ENCODE data around the gene PFKFB4. TPM values are rescaled to one million over a fixed set of nuclear protein-coding genes. Genes with fewer than 3 reads are reported as not detected.

The PFKFB4 gene
- polyA plus RNA-seq, 1 of the 3 experiments (the other 2 are of a cell fraction) = 5.7 TPM

DNA sequence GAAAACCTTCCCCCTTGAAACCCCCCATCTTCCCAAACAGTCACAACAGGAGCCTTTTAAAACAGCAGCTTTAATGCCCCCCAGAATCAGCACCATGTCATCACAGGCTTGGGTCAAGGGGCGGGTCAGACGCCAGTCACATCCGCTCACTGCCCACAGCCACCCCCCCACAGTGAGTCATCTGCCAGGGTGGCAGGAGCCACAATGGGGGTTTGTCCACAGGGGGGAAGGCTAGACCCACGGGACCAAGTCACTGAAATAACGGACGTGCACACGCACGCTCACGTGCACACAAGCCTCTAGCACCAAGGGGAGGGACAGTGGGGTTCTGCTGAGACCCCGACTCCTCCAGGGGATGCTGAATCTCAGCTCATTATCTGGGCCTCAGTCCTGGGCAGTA lies 7.4 kb upstream of the PFKFB4 start (continued):
- TF ChIP-seq, protein P1, sequence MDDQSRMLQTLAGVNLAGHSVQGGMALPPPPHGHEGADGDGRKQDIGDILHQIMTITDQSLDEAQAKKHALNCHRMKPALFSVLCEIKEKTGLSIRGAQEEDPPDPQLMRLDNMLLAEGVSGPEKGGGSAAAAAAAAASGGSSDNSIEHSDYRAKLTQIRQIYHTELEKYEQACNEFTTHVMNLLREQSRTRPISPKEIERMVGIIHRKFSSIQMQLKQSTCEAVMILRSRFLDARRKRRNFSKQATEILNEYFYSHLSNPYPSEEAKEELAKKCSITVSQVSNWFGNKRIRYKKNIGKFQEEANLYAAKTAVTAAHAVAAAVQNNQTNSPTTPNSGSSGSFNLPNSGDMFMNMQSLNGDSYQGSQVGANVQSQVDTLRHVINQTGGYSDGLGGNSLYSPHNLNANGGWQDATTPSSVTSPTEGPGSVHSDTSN (IDR thresholded peaks at IDR 0.05) = peak; percentile 49
- TF ChIP-seq POLR2AphosphoS5 (IDR thresholded peaks at IDR 0.05; ENCODE audit: low read depth, low read length) (no peak), EP300 (IDR thresholded peaks at IDR 0.05; ENCODE audit: borderline replicate concordance in 1 of 2, low read depth in 1 of 2, low read length in 1 of 2) (no peak; a peak in 1 of 4 replicates)

DNA sequence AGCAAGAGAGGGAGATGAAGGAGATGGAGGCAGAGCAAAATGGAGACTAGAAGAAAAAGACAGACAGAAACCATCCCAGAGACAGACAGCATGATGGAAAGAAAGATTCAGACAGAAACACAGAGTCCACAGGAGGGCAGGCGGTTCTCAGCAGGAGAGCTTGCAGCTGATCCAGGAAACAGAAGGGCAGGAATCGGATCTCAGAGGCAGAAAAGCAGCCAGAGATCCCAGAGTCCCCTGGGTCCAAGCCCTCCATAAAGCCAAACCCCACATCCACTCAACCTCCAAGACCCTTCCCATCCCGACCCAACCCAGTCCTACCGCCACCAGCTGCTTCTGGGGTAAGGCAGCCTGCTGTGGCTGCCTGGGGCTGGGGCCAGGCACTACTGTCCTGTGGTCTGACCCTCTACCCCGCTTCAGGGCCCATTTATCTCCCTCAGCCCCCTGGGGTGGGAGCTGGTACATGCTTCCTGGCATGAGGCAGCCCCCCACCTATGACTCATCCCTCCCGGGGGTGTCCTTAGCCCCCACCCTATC lies 6.8 kb upstream of the PFKFB4 start, which contains the start of gene UCN2:
TSS of gene UCN2 (minus strand) at position 400 of the 537 bp plus-strand sequence. CDS start 657 bp downstream, outside the sequence.
- no peak within 1 kb of the TSS for H3K4me3 ChIP-seq (ENCODE audit: low read depth in 2 of 2, low read length in 1 of 2)
- H3K4me2 ChIP-seq = peak within 1 kb of the TSS; percentile 65
- TF ChIP-seq RAD21 (IDR thresholded peaks at IDR 0.05; ENCODE audit: low read length) (peak; percentile 20), EZH2phosphoT487 (IDR thresholded peaks at IDR 0.05; ENCODE audit: borderline replicate concordance, low read depth) (no peak), YY1 (IDR thresholded peaks at IDR 0.05; ENCODE audit: low read depth) (0 out of 2 replicates have a peak, but pooled peaks have one; percentile 22), JUND (IDR thresholded peaks at IDR 0.05) (no peak), GABPA (IDR thresholded peaks at IDR 0.05; ENCODE audit: low read depth) (no peak), POLR2AphosphoS5 (IDR thresholded peaks at IDR 0.05; ENCODE audit: low read depth, low read length) (no peak)
- 66% methylated on average over 6 of the region's 6 CpGs for WGBS (ENCODE audit: low lambda C conversion rate)
- peaks cover 49 to 79% of the 10 kb centered on the region in 2 experiments; a peak in 3 of 4 replicates for H3K4me1 ChIP-seq (ENCODE audit: control insufficient read depth in 1 of 2, insufficient read depth in 2 of 2, low read depth in 1 of 2, low read length in 1 of 2)
- CTCF ChIA-PET = interaction anchor here (1.5 kb wide), 1 partner anchor 98 kb away, joined by 4 read pairs; no protein-coding TSS in a partner anchor
- H2AFZ ChIP-seq (ENCODE audit: low read depth) = peak within 1 kb of the TSS; percentile 30; the same call in 1 of the 2 replicates
- H3K9me3 ChIP-seq = no peaks in the 10 kb centered on the region
- H3K79me2 ChIP-seq (ENCODE audit: insufficient read depth) = no peaks in the 10 kb centered on the region
- peak within 1 kb of the TSS; percentile 83 to 93; a peak in 3 of 4 replicates for H3K27ac ChIP-seq (ENCODE audit: low read depth in 2 of 2, low read length in 1 of 2)
- H3K27me3 ChIP-seq (ENCODE audit: insufficient read depth) = no peaks in the 10 kb centered on the region
- peaks cover 24% of the 10 kb centered on the region for H3F3A ChIP-seq (replicated peaks; ENCODE audit: insufficient read depth)
- no peaks in the 10 kb centered on the region for H4K20me1 ChIP-seq (ENCODE audit: insufficient read depth)
- H3K36me3 ChIP-seq (replicated peaks in 1 of 2; ENCODE audit: control insufficient read depth in 1 of 2, insufficient read depth in 2 of 2, low read length in 1 of 2) = no peaks in the 10 kb centered on the region
- peak within 1 kb of the TSS; percentile 57 for H3K9ac ChIP-seq
- no peak for DNase-seq
- POLR2A ChIA-PET = no interaction called here
- no peaks in the 10 kb centered on the region for H3K9me2 ChIP-seq

DNA sequence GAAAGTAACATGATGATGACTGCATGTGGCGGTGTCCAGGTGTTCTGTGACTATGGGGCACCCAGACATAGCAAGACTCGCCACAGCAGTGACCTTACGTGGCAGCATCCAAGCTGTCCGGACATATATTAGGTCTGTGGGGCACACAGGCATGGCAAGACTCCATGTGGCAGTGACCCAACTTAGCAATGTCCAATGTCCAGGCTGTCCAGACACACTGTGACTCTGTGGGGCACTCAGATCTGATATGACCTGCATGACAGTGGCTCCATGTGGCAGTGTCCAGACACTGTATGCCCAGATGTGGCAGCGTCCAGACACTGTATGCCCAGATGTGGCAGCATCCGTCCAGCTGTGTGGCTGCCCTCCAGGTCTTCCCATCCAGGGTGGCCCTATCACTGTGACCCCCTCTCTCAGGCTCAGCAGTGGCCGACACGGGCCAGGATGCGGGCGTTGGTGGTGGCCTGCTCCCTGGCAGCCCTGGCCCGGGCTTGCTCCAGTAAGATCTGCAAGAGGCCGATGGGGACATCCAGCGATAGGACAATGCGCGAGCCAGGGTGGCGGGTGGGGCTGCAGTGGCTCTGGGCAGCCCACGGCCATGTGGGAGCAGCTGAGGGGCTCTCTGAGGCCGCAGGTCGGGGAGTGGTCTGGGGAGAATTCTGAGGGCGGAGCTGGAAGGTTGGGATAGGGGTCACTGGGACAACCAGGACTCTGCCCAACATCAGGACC lies 5.9 kb upstream of the PFKFB4 start:
- ChIA-PET CTCF (interaction anchor here (0.9 to 1.7 kb wide), 5 partner anchors 13 to 126 kb away, joined by 3 to 5 read pairs (median 4); no protein-coding TSS in a partner anchor), POLR2A (interaction anchor here (0.5 kb wide), 1 partner anchor 10 kb away, joined by 3 read pairs; no protein-coding TSS in a partner anchor)
- no peaks in the 10 kb centered on the region for H3K9me2 ChIP-seq
- H3K9ac ChIP-seq = peak overlapping the region; percentile 57; the same call in 1 of the 2 replicates
- H3K27ac ChIP-seq (ENCODE audit: low read depth in 2 of 2, low read length in 1 of 2) = peak overlapping the region; percentile 83 to 93; a peak in 3 of 4 replicates
- peak overlapping the region; percentile 65; the same call in 1 of the 2 replicates for H3K4me2 ChIP-seq
- peak; percentile 60 for DNase-seq
- WGBS (ENCODE audit: low lambda C conversion rate) = 99% methylated on average over 17 of the region's 20 CpGs
- H3K79me2 ChIP-seq (ENCODE audit: insufficient read depth) = no peaks in the 10 kb centered on the region
- TF ChIP-seq, protein P2, sequence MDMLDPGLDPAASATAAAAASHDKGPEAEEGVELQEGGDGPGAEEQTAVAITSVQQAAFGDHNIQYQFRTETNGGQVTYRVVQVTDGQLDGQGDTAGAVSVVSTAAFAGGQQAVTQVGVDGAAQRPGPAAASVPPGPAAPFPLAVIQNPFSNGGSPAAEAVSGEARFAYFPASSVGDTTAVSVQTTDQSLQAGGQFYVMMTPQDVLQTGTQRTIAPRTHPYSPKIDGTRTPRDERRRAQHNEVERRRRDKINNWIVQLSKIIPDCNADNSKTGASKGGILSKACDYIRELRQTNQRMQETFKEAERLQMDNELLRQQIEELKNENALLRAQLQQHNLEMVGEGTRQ (IDR thresholded peaks at IDR 0.05; ENCODE audit: borderline replicate concordance, low read depth, low read length) = no peak
- TF ChIP-seq RCOR1 (IDR thresholded peaks at IDR 0.05; ENCODE audit: low read length) (peak; percentile 56; the same call in 1 of the 2 replicates), RAD21 (IDR thresholded peaks at IDR 0.05; ENCODE audit: low read length) (0 out of 2 replicates have a peak, but pooled peaks have one; percentile 5)
- no peak overlapping the region for H2AFZ ChIP-seq (ENCODE audit: low read depth)
- no peaks in the 10 kb centered on the region for H3K27me3 ChIP-seq (ENCODE audit: insufficient read depth)
- no peaks in the 10 kb centered on the region for H3K9me3 ChIP-seq
- H3K4me1 ChIP-seq (ENCODE audit: control insufficient read depth in 1 of 2, insufficient read depth in 2 of 2, low read depth in 1 of 2, low read length in 1 of 2) = peaks cover 53 to 84% of the 10 kb centered on the region in 2 experiments; a peak in 3 of 4 replicates
- peaks cover 30% of the 10 kb centered on the region for H3F3A ChIP-seq (replicated peaks; ENCODE audit: insufficient read depth)
- H3K4me3 ChIP-seq (ENCODE audit: low read depth in 2 of 2, low read length in 1 of 2) = no peak overlapping the region
- H3K36me3 ChIP-seq (replicated peaks in 1 of 2; ENCODE audit: control insufficient read depth in 1 of 2, insufficient read depth in 2 of 2, low read length in 1 of 2) = no peaks in the 10 kb centered on the region
- no peaks in the 10 kb centered on the region for H4K20me1 ChIP-seq (ENCODE audit: insufficient read depth)
